Liver (tissue), 9 donors: Measurements from ENCODE around the gene RNF41. TPM values are rescaled to one million over a fixed set of nuclear protein-coding genes. Genes with fewer than 3 reads are reported as not detected.

Experiments
- DNase-seq: peaks from one replicate; pipeline ENCODE4 v3.0.0-alpha.2; 2017; ENCODE audit warnings: low spot score
- H3K27ac ChIP-seq, 2 donors: one replicate each; pipeline ENCODE4 v1.7.0; 2013; ENCODE audit warnings: inconsistent platforms in 2 of 2, low read length in 2 of 2, control low read depth in 1 of 2, low read depth in 1 of 2, mild to moderate bottlenecking in 1 of 2
- H3K27me3 ChIP-seq, 4 donors: one replicate each; pipeline versions ENCODE4 v1.6.1 to v1.7.0; 2013; ENCODE audit warnings: low read length in 3 of 4, inconsistent platforms in 1 of 4, mild to moderate bottlenecking in 1 of 4, moderate library complexity in 1 of 4; ENCODE audit not compliant: control insufficient read depth in 4 of 4, insufficient read depth in 4 of 4
- H3K36me3 ChIP-seq, 4 donors: one replicate each; pipeline versions ENCODE4 v1.6.1 to v1.7.0; 2013; ENCODE audit warnings: low read length in 3 of 4, mild to moderate bottlenecking in 3 of 4, low read depth in 1 of 4, moderate library complexity in 1 of 4; ENCODE audit not compliant: control insufficient read depth in 4 of 4, insufficient read depth in 3 of 4
- H3K4me1 ChIP-seq, 4 donors: one replicate each; pipeline versions ENCODE4 v1.6.1 to v1.7.0; 2013; ENCODE audit warnings: low read length in 3 of 4, mild to moderate bottlenecking in 3 of 4, moderate library complexity in 1 of 4; ENCODE audit not compliant: control insufficient read depth in 4 of 4, insufficient read depth in 4 of 4
- H3K4me3 ChIP-seq, 3 donors: one replicate each; pipeline versions ENCODE4 v1.6.1 to v1.7.0; 2013; ENCODE audit warnings: low read length in 3 of 3, control low read depth in 1 of 3, low read depth in 1 of 3, mild to moderate bottlenecking in 1 of 3
- H3K9ac ChIP-seq, 2 donors: one replicate each; pipeline ENCODE4 v1.7.0; 2013; ENCODE audit warnings: low read length in 2 of 2, mild to moderate bottlenecking in 2 of 2, moderate library complexity in 2 of 2, control low read depth in 1 of 2, low read depth in 1 of 2
- H3K9me3 ChIP-seq, 4 donors: one replicate each; pipeline versions ENCODE4 v1.6.1 to v1.7.0; 2013; ENCODE audit warnings: low read length in 3 of 4; ENCODE audit not compliant: control insufficient read depth in 4 of 4
- ATF3 ChIP-seq: IDR thresholded peaks from 2 replicates; pipeline ENCODE4 v1.6.1; 2016; ENCODE audit warnings: antibody characterized with exemption
- CTCF ChIP-seq: fragments of 150-350 bp; IDR thresholded peaks from 2 replicates; pipeline ENCODE4 v1.5.1; 2017; ENCODE audit warnings: improper control_type of control experiment, low read depth, low read length; ENCODE audit not compliant: missing input control
- FOXA1 ChIP-seq: IDR thresholded peaks from 2 replicates; pipeline ENCODE4 v1.6.1; 2016; ENCODE audit warnings: antibody characterized with exemption
- FOXA2 ChIP-seq: IDR thresholded peaks from 2 replicates; pipeline ENCODE4 v1.6.1; 2016; ENCODE audit warnings: antibody characterized with exemption
- GABPA ChIP-seq, 2 donors: IDR thresholded peaks in 1 of 2; conservative IDR thresholded peaks in 1 of 2; 2 replicates each; pipeline ENCODE4 v1.6.1; 2016; ENCODE audit warnings: antibody characterized with exemption in 2 of 2, mild to moderate bottlenecking in 1 of 2, moderate library complexity in 1 of 2
- HNF4A ChIP-seq, 2 donors: conservative IDR thresholded peaks; 2 replicates each; pipeline ENCODE4 v1.6.1; 2016; ENCODE audit warnings: antibody characterized with exemption in 2 of 2, mild to moderate bottlenecking in 2 of 2
- HNF4G ChIP-seq: IDR thresholded peaks from 2 replicates; pipeline ENCODE4 v1.6.1; 2016; ENCODE audit warnings: antibody characterized with exemption
- JUND ChIP-seq, 2 donors: IDR thresholded peaks; 2 replicates each; pipeline ENCODE4 v1.6.1; 2016; ENCODE audit warnings: antibody characterized with exemption in 2 of 2
- MAX ChIP-seq: IDR thresholded peaks from 2 replicates; pipeline ENCODE4 v1.6.1; 2016; ENCODE audit warnings: antibody characterized with exemption
- NR2F2 ChIP-seq: IDR thresholded peaks from 2 replicates; pipeline ENCODE4 v1.6.1; 2016; ENCODE audit warnings: antibody characterized with exemption
- RAD21 ChIP-seq, 2 donors: IDR thresholded peaks; 2 replicates each; pipeline ENCODE4 v1.6.1; 2016; ENCODE audit warnings: antibody characterized with exemption in 2 of 2, mild to moderate bottlenecking in 2 of 2
- REST ChIP-seq: IDR thresholded peaks from 2 replicates; pipeline ENCODE4 v1.6.1; 2016; ENCODE audit warnings: antibody characterized with exemption, mild to moderate bottlenecking
- RXRA ChIP-seq, 2 donors: IDR thresholded peaks; 2 replicates each; pipeline ENCODE4 v1.6.1; 2017 to 2018; ENCODE audit warnings: antibody characterized with exemption in 2 of 2, mild to moderate bottlenecking in 1 of 2
- SP1 ChIP-seq: IDR thresholded peaks from 2 replicates; pipeline ENCODE4 v1.6.1; 2018; ENCODE audit warnings: antibody characterized with exemption, mild to moderate bottlenecking
- TAF1 ChIP-seq: conservative IDR thresholded peaks from 2 replicates; pipeline ENCODE4 v1.6.1; 2016; ENCODE audit warnings: antibody characterized with exemption, mild to moderate bottlenecking
- YY1 ChIP-seq: IDR thresholded peaks from 2 replicates; pipeline ENCODE4 v1.6.1; 2016; ENCODE audit warnings: antibody characterized with exemption, mild to moderate bottlenecking
- ZBTB33 ChIP-seq: IDR thresholded peaks from 2 replicates; pipeline ENCODE4 v1.6.1; 2016; ENCODE audit warnings: antibody characterized with exemption
- WGBS: extraction: QIAGEN DNeasy Blood & Tissue Kit; methylation state at CpG from one replicate; pipeline ENCODE4 v1.1.7; 2013; 5-methylcytosine and 5-hydroxymethylcytosine counted together
- polyA plus RNA-seq, 2 donors: library from polyadenylated mRNA; stranded (reverse) in 1 of 2; unstranded in 1 of 2; fragments of 200-250 nt in 1 of 2; fragments of >200 nt in 1 of 2; fragmentation: Nextera tagmentation in 1 of 2; extraction: Ambion mirVana in 1 of 2; gene quantifications; one replicate each; pipeline versions ENCODE4 v1.2.1 to v1.2.3, GENCODE V29; 2013 to 2015
- total RNA-seq, 2 donors: library from RNA; depleted of rRNA; stranded (reverse); fragments of >200 nt; gene quantifications; one replicate each; pipeline ENCODE4 v1.2.3, GENCODE V29; 2014
- donor health status: healthy.
- donor health status: healthy.
- donor health status: healthy.
- donor health status: healthy.
- donor health status: healthy.

The RNF41 gene
- total and polyA plus RNA-seq, 4 donors: 7.6 to 31.8 (median 16.8) TPM

GRCh38 chr12:56241424-56242303, 19.9 kb upstream of the RNF41 start:
- peaks cover 0 to 3% (median 0%) of the 10 kb centered on the region in 4 donors for H3K4me1 ChIP-seq
- H3K4me3 ChIP-seq: no peak overlapping the region
- H3K27me3 ChIP-seq: no peaks in the 10 kb centered on the region
- H3K36me3 ChIP-seq: peaks cover 19 to 67% (median 33%) of the 10 kb centered on the region in 4 donors
- no peak for DNase-seq
- TF ChIP-seq RXRA (IDR thresholded peaks at IDR 0.05) (no peak), JUND (IDR thresholded peaks at IDR 0.05) (no peak), CTCF (no peak), HNF4A (conservative IDR thresholded peaks at IDR 0.05) (no peak), MAX (no peak), REST (no peak), HNF4G (no peak)
- H3K9me3 ChIP-seq: no peaks in the 10 kb centered on the region
- H3K9ac ChIP-seq: no peak overlapping the region
- H3K27ac ChIP-seq: no peak overlapping the region
- 93% methylated on average over 9 of the region's 9 CpGs for WGBS

GRCh38 chr12:56237552-56237951, 15.8 kb upstream of the RNF41 start:
- Histone ChIP-seq H3K36me3 (peaks cover 0 to 41% (median 12%) of the 10 kb centered on the region in 4 donors), H3K9me3 (no peaks in the 10 kb centered on the region), H3K4me1 (peaks cover 0 to 12% (median 7%) of the 10 kb centered on the region in 4 donors), H3K9ac (no peak overlapping the region), H3K27me3 (no peaks in the 10 kb centered on the region), H3K27ac (no peak overlapping the region), H3K4me3 (no peak overlapping the region)
- WGBS: 86% methylated on average over 11 of the region's 11 CpGs
- no peak for DNase-seq
- TF ChIP-seq TAF1 (no peak), RXRA (IDR thresholded peaks at IDR 0.05) (no peak), FOXA1 (no peak), HNF4A (conservative IDR thresholded peaks at IDR 0.05) (no peak), YY1 (no peak), GABPA (IDR thresholded peaks at IDR 0.05 in 1 of 2, conservative IDR thresholded peaks at IDR 0.05 in 1 of 2) (no peak), MAX (no peak), NR2F2 (no peak), FOXA2 (no peak), JUND (IDR thresholded peaks at IDR 0.05) (no peak), SP1 (no peak), ATF3 (no peak), HNF4G (no peak), CTCF (no peak), RAD21 (IDR thresholded peaks at IDR 0.05) (no peak), ZBTB33 (no peak)
